HepG2 (cell line): ENCODE results near the gene TBC1D7. TPM values are rescaled to one million over a fixed set of nuclear protein-coding genes. Genes with fewer than 3 reads are reported as not detected.

Experiments used
- ATF4 ChIP-seq, 2 experiments: fragments of 450-650 bp in 1 of 2; sonication (generic) in 1 of 2; formaldehyde crosslinking; IDR thresholded peaks; 2 replicates each; pipeline versions ENCODE4 v1.5.0 to v1.8.0; 2020 to 2022; ENCODE audit warnings: mild to moderate bottlenecking in 1 of 2, missing genetic modification reagents in 1 of 2
- CEBPZ ChIP-seq: IDR thresholded peaks from 2 replicates; pipeline ENCODE4 v1.6.1; 2012; ENCODE audit warnings: low read length, improper control_type of control experiment
- DMAP1 ChIP-seq: IDR thresholded peaks from 2 replicates; pipeline ENCODE4 v1.6.1; 2016
- FOSL2 ChIP-seq: sonication (generic); formaldehyde crosslinking; IDR thresholded peaks from 2 replicates; pipeline ENCODE4 v1.4.0; 2020; ENCODE audit warnings: missing genetic modification reagents
- FOXA1 ChIP-seq, 2 experiments: fragments of 450-650 bp in 1 of 2; sonication (generic) in 1 of 2; formaldehyde crosslinking in 1 of 2; IDR thresholded peaks; 2 replicates each; pipeline versions ENCODE4 v1.4.0 to v1.6.1; 2016 to 2020; ENCODE audit warnings: missing genetic modification reagents in 1 of 2
- FOXA3 ChIP-seq: IDR thresholded peaks from 2 replicates; pipeline ENCODE4 v1.6.1; 2016; ENCODE audit warnings: missing genetic modification reagents, missing compliant biosample characterization
- GABPA ChIP-seq, 2 experiments: IDR thresholded peaks; 2 replicates each; pipeline ENCODE4 v1.6.1; 2011 to 2016; ENCODE audit warnings: low read depth in 2 of 2, low read length in 1 of 2, missing biosample characterization in 1 of 2, missing genetic modification characterization in 1 of 2
- GPN1 ChIP-seq: sonication (generic); formaldehyde crosslinking; IDR thresholded peaks from 2 replicates; pipeline ENCODE4 v1.5.1; 2020; ENCODE audit warnings: missing genetic modification reagents, borderline replicate concordance
- HOXA3 ChIP-seq: sonication (generic); formaldehyde crosslinking; IDR thresholded peaks from 2 replicates; pipeline ENCODE4 v1.5.0; 2020; ENCODE audit warnings: missing genetic modification reagents
- ISL2 ChIP-seq: sonication (generic); formaldehyde crosslinking; IDR thresholded peaks from 2 replicates; pipeline ENCODE4 v1.5.0; 2020; ENCODE audit warnings: missing genetic modification reagents
- PPARG ChIP-seq: conservative IDR thresholded peaks from 2 replicates; pipeline ENCODE4 v1.6.1; 2016; ENCODE audit warnings: missing biosample characterization, missing genetic modification reagents
- TRIM22 ChIP-seq: fragments of 450-650 bp; IDR thresholded peaks from 2 replicates; pipeline ENCODE4 v1.6.1; 2017
- ZNF160 ChIP-seq: sonication (generic); formaldehyde crosslinking; IDR thresholded peaks from 2 replicates; pipeline ENCODE4 v1.8.0; 2022; ENCODE audit warnings: mild to moderate bottlenecking, inconsistent platforms, missing genetic modification reagents
- ZNF646 ChIP-seq: sonication (generic); formaldehyde crosslinking; IDR thresholded peaks from 2 replicates; pipeline ENCODE4 v1.9.0; 2021; ENCODE audit warnings: mild to moderate bottlenecking, missing genetic modification reagents
- polyA plus RNA-seq, 8 experiments: library from polyadenylated mRNA; depleted of rRNA in 3 of 8; stranded (reverse) in 7 of 8; unstranded in 1 of 8; fragments of >200 nt; fragmentation: Illumina TruSeq in 4 of 8; extraction: Trizol in 4 of 8; gene quantifications; 2 replicates each; pipeline versions ENCODE4 v1.2.1 to v1.2.3, GENCODE V29; 2011 to 2016; ENCODE audit warnings: low read depth in 4 of 8, missing spikeins in 1 of 8, mixed read lengths in 1 of 8; ENCODE audit not compliant: insufficient read depth in 1 of 8
- total RNA-seq, 5 experiments: library from RNA; depleted of rRNA; stranded (reverse); fragments of >200 nt; fragmentation: Illumina TruSeq; extraction: Trizol; gene quantifications; 2 replicates each; pipeline ENCODE4 v1.2.3, GENCODE V29; 2016; ENCODE audit warnings: low read depth in 1 of 5

TBC1D7 gene
- total and polyA plus RNA-seq, 2 of the 13 experiments (the other 11 are each of a cell fraction or from before 2014, with no cell fraction given): 23.3 to 30.8 TPM

GRCh38 chr6:13302751-13303667 is 25.3 kb downstream of the TBC1D7 start (continued):
- no peak for TF ChIP-seq CEBPZ
- peak; percentile 92 for TF ChIP-seq PPARG (CRISPR knock-in tag)
- peak; percentile 79 for TF ChIP-seq FOXA3
- TF ChIP-seq ATF4 (CRISPR knock-in tag; IDR thresholded peaks at IDR 0.05): peak in 1 of 2 experiments; percentile 54; a peak in 1 of 4 replicates
- TF ChIP-seq ISL2: peak; percentile 68; the same call in 1 of the 2 replicates
- TF ChIP-seq ZNF646 (CRISPR knock-in tag): peak; percentile 91
- TF ChIP-seq DMAP1: no peak
- TF ChIP-seq GABPA (IDR thresholded peaks at IDR 0.05; ENCODE audit: low read depth, low read length): no peak
- peak; percentile 42; the same call in 1 of the 2 replicates for TF ChIP-seq GABPA (CRISPR knock-in tag; IDR thresholded peaks at IDR 0.05; ENCODE audit: low read depth)
- TF ChIP-seq FOSL2: peak; percentile 88
- no peak for TF ChIP-seq ZNF160 (CRISPR knock-in tag)
- TF ChIP-seq HOXA3 (CRISPR knock-in tag): peak; percentile 88
- no peak for TF ChIP-seq GPN1 (CRISPR knock-in tag)
- no peak for TF ChIP-seq TRIM22
- no peak for TF ChIP-seq FOXA1 (IDR thresholded peaks at IDR 0.05)
- peak; percentile 90 for TF ChIP-seq FOXA1 (CRISPR knock-in tag; IDR thresholded peaks at IDR 0.05)
